GM19468 (cell line): ENCODE measurements around the gene ACKR2.

ENCODE experiments used
- ATAC-seq: cut with Tn5 transposase; IDR thresholded peaks from one replicate; pipeline ENCODE4 v1.9.1; 2021; ENCODE audit warnings: mild to moderate bottlenecking, moderate library complexity, moderate number of reproducible peaks; ENCODE audit not compliant: unreplicated experiment; ENCODE audit errors: extremely low read depth

ACKR2 gene

DNA sequence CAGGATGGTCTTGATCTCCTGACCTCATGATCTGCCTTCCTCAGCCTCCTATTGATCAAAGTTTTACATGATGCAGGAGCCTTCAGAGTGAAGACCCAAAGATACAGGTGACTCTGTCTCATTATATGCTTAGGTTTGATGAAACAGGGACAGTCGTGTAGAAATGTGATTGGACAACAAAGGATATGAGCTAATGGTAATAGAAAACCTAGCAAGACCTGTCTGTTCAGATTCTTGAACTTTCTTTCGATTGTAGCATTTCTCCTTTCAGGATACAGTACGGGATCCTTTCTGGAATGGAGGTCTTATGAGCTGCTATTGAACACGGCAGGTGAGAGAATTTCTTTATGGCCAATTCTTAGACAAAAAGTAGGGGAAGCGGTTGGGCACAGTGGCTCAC lies at the start of gene ACKR2:
ACKR2 (plus strand) TSS at position 244 of the 400 bp plus-strand sequence. CDS start 55,058 bp downstream, outside the sequence.
- ATAC-seq = no peak

GRCh38 chr3:42762046-42762724 lies 47.1 kb upstream of the ACKR2 start:
- ATAC-seq = no peak

DNA sequence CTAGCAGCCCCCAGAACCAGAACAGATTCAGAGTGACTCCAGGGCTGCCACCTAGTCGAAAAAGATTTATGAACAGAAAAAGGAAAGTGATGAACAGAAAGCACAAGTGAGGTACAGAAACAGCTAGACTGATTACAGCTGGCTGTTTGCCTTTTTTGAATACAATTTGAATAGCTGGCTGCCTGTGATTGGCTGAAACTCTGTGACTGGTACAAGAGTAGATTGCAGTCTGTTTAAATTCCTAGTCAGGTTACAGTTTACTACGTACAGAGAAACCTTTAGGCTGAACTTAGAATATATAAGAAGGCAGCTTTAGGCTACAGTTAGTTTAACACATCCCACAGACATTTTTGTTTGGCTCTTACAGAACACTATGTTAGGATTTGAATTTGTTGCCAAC lies 46.2 kb upstream of the ACKR2 start:
- ATAC-seq = no peak

GRCh38 chr3:42764115-42764514 lies 45.1 kb upstream of the ACKR2 start:
- ATAC-seq = no peak

- ATAC-seq = no peak
Observed at GRCh38 chr3:42764561-42765295, 44.5 kb upstream of the ACKR2 start.

- ATAC-seq = no peak
Observed at GRCh38 chr3:42769477-42770131, 39.6 kb upstream of the ACKR2 start.

DNA sequence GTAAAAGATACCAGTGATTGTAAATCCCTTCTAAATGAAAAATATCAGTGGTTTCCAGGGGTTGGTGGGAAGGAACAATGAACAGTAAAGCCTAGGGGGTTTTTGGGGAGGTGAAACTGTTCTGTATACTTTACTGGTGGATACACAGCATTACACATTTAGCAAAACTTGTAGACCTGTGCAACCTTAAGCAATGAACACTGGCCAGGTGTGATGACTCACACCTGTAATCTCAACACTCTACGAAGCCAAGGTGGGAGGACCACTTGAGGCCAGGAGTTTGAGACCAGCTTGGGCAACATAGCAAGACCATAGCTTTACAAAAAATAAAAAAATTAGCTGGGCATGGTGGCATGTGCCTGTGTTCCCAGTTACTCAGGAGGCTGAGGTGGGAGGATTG lies 38.0 kb upstream of the ACKR2 start:
- ATAC-seq = no peak

- peak; percentile 97 for ATAC-seq
Observed at GRCh38 chr3:42772670-42773408, 36.4 kb upstream of the ACKR2 start, which contains the start of gene CCDC13. Gene CCDC13 (minus strand): TSS chr3:42773253. CDS start chr3:42758345, 14,908 bp downstream.

- no peak for ATAC-seq
Observed at GRCh38 chr3:42773409-42773751, 35.9 kb upstream of the ACKR2 start.

DNA sequence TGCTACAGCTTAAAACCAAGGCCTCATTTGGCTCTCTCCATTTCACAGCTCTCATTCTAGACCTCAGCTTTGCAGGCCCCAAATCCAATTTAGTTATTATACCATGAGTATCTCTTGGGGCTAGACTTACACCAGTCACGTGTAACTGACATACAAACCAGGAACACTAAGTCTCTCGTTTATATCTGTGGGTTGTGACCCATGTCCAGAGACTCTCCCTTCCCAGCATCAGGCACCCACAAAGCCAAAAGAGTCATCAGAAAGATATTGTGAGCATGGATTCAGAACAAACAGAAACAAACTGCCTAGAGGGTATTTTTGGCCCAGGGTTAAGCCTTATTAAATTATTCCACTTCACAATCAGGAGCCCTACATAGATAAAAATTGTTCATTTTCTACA lies 30.6 kb upstream of the ACKR2 start:
- no peak for ATAC-seq

DNA sequence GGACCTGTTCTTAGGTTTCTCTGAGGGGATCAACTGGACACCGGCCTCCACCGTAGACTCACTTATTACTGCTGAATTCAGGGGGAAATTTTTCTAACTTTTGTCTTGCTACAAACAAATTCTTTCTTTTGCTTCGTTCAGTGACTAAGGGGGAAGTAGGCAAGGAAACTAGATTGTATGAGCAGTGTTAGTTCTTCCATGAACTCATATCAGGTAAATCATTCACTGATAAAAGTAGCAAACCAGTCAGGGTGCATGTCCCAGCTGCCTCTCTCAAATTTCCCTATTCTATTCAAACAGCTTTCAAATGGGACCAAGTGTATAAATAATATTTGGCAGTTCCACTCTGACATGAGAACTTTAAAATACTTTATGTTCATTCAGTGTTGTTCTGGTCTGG lies 28.8 kb upstream of the ACKR2 start:
- ATAC-seq = no peak

- ATAC-seq = no peak
Observed at GRCh38 chr3:42780892-42781700, 28.1 kb upstream of the ACKR2 start.

- no peak for ATAC-seq
Observed at GRCh38 chr3:42786212-42786611, 23.0 kb upstream of the ACKR2 start.

DNA sequence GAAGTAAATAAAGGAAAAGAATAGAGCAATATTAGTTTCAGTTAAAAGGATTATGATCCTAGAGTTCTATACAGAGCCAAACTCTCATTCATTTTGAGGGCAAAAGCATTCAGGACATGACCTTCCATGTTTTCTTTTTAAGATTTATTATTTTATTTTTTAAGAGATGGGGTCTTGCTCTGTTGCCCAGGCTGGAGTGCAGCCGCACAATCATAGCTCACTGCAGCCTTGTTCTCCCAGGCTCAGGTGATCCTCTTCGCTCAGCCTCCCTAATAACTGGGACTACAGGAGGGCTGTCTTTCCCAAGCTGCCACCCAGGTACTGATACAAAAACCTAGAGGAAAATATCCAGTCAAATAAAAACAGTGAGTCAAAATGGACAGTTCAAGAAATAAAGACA lies 22.6 kb upstream of the ACKR2 start:
- ATAC-seq = no peak

- no peak for ATAC-seq
Observed at GRCh38 chr3:42790714-42791229, 18.5 kb upstream of the ACKR2 start.

DNA sequence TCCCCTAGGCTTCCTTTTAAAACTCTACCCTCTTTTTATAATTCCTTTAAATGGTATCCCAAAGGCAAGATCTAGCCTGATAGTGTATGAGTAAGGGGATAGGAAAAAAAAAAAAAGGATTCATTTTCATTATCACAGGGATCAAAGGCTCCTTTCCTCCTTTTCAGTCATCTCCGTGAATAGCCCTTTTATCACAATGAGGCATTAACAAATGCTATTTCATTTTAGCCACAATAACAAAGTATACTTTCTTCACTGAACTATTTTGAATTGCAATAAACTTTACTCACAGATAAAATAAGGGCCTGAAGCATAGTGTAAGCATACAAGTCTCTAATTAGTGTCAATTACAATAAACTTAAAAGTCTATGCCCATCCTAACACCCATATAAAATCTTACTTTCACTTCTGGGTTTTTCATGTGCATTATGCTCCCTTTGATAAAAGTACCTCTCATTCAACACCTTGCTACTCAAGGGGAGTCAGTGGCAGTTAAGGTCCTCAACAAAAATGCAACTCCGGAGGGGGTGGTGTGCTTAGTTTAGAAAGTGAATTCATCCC lies 13.5 kb upstream of the ACKR2 start:
- no peak for ATAC-seq

GRCh38 chr3:42796332-42796885 lies 12.8 kb upstream of the ACKR2 start:
- ATAC-seq = no peak

- ATAC-seq = no peak
Observed at GRCh38 chr3:42799376-42799775, 9.9 kb upstream of the ACKR2 start.

DNA sequence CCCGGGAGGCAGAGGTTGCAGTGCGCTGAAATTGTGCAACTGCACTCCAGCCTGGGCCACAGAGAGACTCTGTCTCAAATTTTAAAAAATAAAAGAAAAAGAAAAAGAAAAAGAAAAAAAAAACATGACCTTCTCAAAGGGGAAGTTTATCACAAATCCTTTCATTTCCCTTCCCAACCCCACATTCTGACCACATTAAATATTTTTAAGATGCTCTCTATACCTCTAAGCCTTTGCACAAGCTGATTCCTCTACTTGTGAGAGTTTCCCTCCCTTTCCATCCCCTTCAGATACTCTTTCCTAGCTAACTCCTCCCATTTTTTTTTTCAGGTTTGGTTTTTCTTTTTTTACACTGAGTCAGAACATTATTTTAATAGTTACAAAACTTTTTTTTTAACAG lies 9.0 kb upstream of the ACKR2 start:
- no peak for ATAC-seq
